Measurements from ENCODE around the gene SEPTIN1. TPM values are rescaled to one million over a fixed set of nuclear protein-coding genes. Genes with fewer than 3 reads are reported as not detected.

SEPTIN1 gene
- total RNA-seq, 1 donor from 2014 or later = 0.38 TPM

DNA sequence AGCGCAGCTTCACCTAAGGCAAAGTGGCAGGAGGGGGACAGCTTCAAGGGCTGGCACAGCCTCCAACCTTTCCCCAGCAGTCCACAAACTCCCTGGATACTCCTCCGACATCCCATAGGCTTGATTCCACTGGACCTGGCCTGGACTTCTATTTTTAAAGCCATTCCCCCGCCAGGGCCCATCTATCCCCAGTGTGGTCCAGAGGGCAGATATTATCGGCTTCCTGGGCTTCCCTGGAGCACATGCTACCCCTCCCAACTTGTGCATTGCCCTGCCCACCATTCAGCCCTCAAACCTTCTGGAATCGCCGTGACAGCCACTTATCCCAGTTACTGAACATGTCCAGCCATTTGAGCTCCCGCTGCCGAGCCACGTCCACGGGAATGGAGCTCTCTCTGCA, 17.2 kb downstream of the SEPTIN1 start:
- no peak for DNase-seq (ENCODE audit: low read depth)
- Histone ChIP-seq H3K27me3 (ENCODE audit: control insufficient read depth, insufficient read depth, low read length) (no peaks in the 10 kb centered on the region), H3K36me3 (ENCODE audit: control insufficient read depth, insufficient read depth, low read length) (peaks cover 1% of the 10 kb centered on the region), H3K4me3 (ENCODE audit: low read depth, low read length) (no peak overlapping the region)
- TF ChIP-seq CTCF (IDR thresholded peaks at IDR 0.05; ENCODE audit: insufficient read depth, low read length, poor library complexity, severe bottlenecking) = no peak

DNA sequence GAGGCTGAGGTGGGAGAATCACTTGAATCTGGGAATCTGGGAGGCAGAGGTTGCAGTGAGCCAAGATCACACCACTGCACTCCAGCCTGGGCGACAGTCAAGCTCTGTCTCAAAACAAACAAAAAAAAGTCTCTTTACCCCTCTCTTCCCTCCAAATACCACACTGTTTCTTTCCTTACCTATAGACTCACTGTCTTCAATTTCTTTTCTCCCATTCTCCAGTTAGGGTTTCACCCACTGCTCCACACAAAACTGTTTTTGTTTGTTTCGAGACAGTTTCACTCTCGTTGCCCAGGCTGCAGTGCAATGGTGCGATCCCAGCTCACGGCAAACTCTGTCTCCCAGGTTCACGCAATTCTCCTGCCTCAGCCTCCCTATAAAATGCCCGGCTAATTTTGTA, 21.2 kb downstream of the SEPTIN1 start:
- DNase-seq (ENCODE audit: low read depth) = no peak
- Histone ChIP-seq H3K36me3 (ENCODE audit: control insufficient read depth, insufficient read depth, low read length) (peaks cover 5% of the 10 kb centered on the region), H3K27me3 (ENCODE audit: control insufficient read depth, insufficient read depth, low read length) (no peaks in the 10 kb centered on the region), H3K4me3 (ENCODE audit: low read depth, low read length) (no peak overlapping the region)
- TF ChIP-seq CTCF (IDR thresholded peaks at IDR 0.05; ENCODE audit: insufficient read depth, low read length, poor library complexity, severe bottlenecking) = no peak

- peaks cover 4% of the 10 kb centered on the region for H3K36me3 ChIP-seq (ENCODE audit: control insufficient read depth, insufficient read depth, low read length)
- no peak for DNase-seq (ENCODE audit: low read depth)
- no peaks in the 10 kb centered on the region for H3K27me3 ChIP-seq (ENCODE audit: control insufficient read depth, insufficient read depth, low read length)
- TF ChIP-seq CTCF (IDR thresholded peaks at IDR 0.05; ENCODE audit: insufficient read depth, low read length, poor library complexity, severe bottlenecking) = no peak
- no peak overlapping the region for H3K4me3 ChIP-seq (ENCODE audit: low read depth, low read length)
These were observed 22.5 kb downstream of the SEPTIN1 start for GRCh38 chr16:30359871-30360170.

DNA sequence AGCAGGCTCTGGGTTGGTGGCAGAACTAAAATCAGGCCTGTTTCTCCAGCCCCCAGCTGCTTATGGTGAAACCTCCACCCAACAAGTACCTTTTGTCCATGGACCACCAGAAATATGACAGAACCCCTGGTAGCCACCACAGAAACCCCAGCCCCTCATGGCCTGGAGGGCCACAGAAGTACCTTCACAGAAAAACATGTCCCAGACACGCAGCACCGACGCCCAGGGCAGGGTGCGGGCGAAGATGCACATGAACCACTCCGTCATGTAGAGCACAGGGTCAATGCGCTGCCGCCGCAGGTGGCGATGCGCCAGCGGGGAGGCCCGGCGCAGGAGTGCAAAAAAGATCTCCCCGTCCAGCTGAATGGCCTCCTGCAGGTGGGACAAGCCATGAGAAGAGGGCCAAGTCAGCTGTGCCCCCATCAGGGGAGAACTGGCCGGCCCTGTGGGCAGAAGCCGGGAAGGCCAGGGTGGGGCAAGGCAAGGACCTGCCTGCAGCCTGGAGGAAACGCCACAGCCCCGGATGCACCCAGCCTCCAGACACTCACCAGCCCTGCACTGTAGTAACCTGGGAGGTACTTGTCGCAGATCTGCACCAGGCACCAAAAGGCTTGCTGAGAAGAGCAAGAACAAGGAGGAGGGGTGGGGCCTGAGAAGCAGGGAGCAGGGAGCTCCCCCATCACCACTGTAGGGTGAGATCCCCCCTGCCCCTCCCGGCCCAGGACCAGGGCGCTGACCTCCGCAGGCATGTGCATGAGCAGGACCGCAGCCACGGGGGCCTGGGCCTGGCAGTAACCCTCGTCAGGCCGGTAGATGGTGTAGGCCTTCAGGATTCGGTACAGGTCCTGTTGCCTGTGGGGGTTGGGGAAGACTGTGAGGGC, 23.1 kb downstream of the SEPTIN1 start:
- no peak for TF ChIP-seq CTCF (IDR thresholded peaks at IDR 0.05; ENCODE audit: insufficient read depth, low read length, poor library complexity, severe bottlenecking)
- H3K27me3 ChIP-seq (ENCODE audit: control insufficient read depth, insufficient read depth, low read length) = no peaks in the 10 kb centered on the region
- H3K4me3 ChIP-seq (ENCODE audit: low read depth, low read length) = no peak overlapping the region
- DNase-seq (ENCODE audit: low read depth) = no peak
- H3K36me3 ChIP-seq (ENCODE audit: control insufficient read depth, insufficient read depth, low read length) = peaks cover 4% of the 10 kb centered on the region

- no peak for TF ChIP-seq CTCF (IDR thresholded peaks at IDR 0.05; ENCODE audit: insufficient read depth, low read length, poor library complexity, severe bottlenecking)
- Histone ChIP-seq H3K36me3 (ENCODE audit: control insufficient read depth, insufficient read depth, low read length) (peaks cover 4% of the 10 kb centered on the region), H3K4me3 (ENCODE audit: low read depth, low read length) (no peak overlapping the region), H3K27me3 (ENCODE audit: control insufficient read depth, insufficient read depth, low read length) (no peaks in the 10 kb centered on the region)
- DNase-seq (ENCODE audit: low read depth) = no peak
These were observed 23.8 kb downstream of the SEPTIN1 start for GRCh38 chr16:30358577-30358936.
